HG03521 (cell line): ENCODE measurements around the gene ZNF565.
"Not testable (repeated sequence)": the region's sequence is repeated elsewhere in the genome, so short reads cannot be mapped to it uniquely, and the experiment has no call there.

Experiments
- ATAC-seq: cut with Tn5 transposase; IDR thresholded peaks from one replicate; pipeline ENCODE4 v1.9.1; 2021; ENCODE audit warnings: mild to moderate bottlenecking, moderate library complexity; ENCODE audit not compliant: unreplicated experiment

ZNF565 gene

GRCh38 chr19:36214386-36215275 is at the start of gene ZNF565, which contains the start of gene ZNF146:
ZNF565 (minus strand) TSS chr19:36214665; CDS start chr19:36201985, 12,680 bp downstream.
ZNF146 (plus strand) TSS chr19:36215106; CDS start chr19:36236441, 21,335 bp downstream.
- peak; percentile 87 for ATAC-seq

DNA sequence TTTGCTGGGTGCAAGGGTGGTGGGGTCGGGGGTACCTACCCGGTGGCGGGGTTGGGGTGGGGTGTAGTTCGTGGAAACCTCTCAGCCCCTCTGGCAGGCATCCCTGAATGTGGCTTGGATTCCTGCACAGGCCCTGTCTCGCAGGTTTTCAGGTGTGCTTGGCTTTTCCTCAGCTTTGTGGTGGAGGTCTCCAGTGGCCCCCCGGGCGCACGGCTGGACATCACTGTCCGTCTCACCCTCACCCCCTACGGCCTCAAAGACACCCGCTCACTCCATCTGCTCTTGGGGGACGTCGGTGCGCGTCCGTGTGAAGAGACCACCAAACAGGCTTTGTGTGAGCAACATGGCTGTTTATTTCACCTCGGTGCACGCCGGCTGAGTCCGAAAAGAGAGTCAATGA is 44.7 kb upstream of the ZNF565 start:
- ATAC-seq = no peak

- ATAC-seq = no peak
These were observed 43.8 kb upstream of the ZNF565 start for GRCh38 chr19:36258028-36258875.

GRCh38 chr19:36257520-36257876 is 43.0 kb upstream of the ZNF565 start:
- ATAC-seq = no peak

- ATAC-seq = no peak
These were observed 42.5 kb upstream of the ZNF565 start for GRCh38 chr19:36256853-36257519.

DNA sequence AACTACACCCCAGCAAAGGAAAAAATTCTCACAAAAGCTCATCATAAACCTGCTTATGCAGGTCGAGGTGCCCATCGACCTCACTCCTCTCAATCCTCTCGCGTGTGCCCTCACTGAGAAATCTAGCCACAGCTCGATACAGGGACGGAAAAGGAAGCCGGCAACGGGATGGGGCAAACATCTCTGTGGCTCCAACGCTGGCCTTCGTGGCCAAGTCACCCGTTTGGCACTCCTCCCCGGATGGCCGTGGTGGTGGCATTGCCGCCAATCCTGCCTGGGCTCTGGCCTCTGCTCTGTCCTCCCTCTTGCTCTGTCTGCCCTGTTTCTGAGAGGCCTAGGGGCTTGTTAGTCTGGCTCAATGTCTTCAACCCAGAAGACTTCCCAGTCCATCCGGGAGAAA is 41.6 kb upstream of the ZNF565 start:
- ATAC-seq = no peak

GRCh38 chr19:36255316-36255715 is 40.9 kb upstream of the ZNF565 start:
- no peak for ATAC-seq

GRCh38 chr19:36254848-36255247 is 40.4 kb upstream of the ZNF565 start:
- ATAC-seq = no peak

DNA sequence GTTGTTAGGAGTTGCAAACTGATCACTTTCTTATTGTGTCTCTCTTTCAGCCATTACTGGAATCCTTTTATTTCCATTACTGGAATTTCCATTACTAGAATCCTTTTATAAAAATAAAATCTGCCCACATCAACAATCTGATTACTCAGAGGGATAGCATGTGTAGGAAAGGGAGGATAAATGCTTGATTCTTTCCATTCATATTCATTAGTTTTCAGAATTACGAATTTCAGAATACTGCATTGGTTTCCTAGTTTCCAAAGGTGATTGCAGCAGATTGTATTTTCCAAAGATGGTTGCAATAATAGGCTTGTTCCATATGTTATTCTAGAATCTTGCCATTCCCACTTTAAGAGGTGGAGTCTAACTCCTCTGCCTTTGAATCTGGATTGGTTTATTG is 37.6 kb upstream of the ZNF565 start:
- no peak for ATAC-seq

DNA sequence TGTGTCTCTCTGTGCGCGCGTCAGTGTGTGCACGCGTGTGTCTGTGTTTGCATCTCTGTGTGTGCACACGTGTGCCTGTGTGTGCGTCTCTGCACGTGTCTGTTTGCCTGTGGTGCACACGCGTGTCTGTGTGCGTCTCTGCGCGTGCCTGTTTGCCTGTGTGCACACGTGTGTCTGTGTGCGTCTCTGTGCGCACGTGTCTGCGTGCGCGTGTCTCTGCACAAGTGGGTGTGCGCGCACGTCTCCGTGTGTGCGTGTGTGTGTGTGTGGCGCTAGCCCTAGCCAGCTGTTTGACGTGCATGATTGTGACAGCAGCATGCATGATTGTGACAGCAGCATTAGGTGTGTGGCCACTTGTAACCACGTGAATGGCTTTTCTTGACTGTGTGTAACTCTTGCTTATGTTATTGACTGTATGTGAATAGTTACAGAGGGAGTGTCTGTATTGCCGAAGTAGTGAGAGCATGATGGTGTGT is 31.6 kb upstream of the ZNF565 start:
- ATAC-seq = no peak

GRCh38 chr19:36245210-36246005 is 30.9 kb upstream of the ZNF565 start:
- no peak for ATAC-seq

DNA sequence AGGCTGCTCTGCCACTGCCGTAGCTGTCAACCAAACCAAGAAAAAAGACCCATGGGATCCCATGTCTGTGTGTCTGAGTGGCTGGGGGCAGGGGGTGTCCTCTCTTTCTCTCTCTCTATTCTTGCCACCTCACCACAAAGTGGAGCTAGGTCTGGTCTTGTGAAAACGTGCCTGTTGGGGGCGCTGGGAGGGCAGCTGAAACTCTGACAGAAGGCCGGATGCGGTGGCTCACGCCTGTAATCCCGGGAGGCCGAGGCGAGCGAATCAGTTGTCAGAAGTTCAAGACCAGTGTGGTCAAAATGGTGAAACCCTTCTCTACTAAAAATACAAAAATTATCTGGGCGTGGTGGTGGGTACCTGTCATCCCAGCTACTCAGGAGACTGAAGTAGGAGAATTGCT is 29.6 kb upstream of the ZNF565 start:
- no peak for ATAC-seq

- ATAC-seq = no peak
These were observed 22.5 kb upstream of the ZNF565 start for GRCh38 chr19:36236946-36237310.

- ATAC-seq = no peak
These were observed 22.0 kb upstream of the ZNF565 start for GRCh38 chr19:36236304-36236945.

- ATAC-seq = not testable (repeated sequence)
These were observed 19.2 kb upstream of the ZNF565 start for GRCh38 chr19:36233626-36234025.

GRCh38 chr19:36225219-36225892 is 10.9 kb upstream of the ZNF565 start:
- ATAC-seq = no peak

GRCh38 chr19:36222503-36222902 is 8.0 kb upstream of the ZNF565 start:
- ATAC-seq = no peak

DNA sequence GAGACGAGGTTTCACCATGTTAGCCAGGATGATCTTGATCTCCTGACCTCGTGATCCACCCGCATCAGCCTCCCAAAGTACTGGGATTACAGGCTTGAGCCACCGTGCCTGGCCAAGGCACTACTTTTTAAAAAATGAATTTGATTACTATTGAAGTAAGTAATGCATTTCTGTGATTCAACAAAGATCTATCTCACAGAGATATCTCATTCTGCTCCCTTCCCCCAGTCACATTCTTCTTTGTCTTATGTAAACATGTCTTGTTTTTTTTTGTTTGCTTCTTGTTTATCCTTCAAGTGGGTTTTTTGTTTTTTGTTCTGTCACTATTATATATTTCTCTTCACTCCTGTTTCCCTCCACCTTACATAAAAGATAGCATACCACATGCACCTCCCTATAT is 7.0 kb upstream of the ZNF565 start:
- no peak for ATAC-seq
